NCI-H69 (cell line): ENCODE results near the gene AGAP1.

Experiments used
- DNase-seq: peaks from one replicate; lab custom pipeline; 2025; lab: John Stamatoyannopoulos, UW

Gene AGAP1

DNA sequence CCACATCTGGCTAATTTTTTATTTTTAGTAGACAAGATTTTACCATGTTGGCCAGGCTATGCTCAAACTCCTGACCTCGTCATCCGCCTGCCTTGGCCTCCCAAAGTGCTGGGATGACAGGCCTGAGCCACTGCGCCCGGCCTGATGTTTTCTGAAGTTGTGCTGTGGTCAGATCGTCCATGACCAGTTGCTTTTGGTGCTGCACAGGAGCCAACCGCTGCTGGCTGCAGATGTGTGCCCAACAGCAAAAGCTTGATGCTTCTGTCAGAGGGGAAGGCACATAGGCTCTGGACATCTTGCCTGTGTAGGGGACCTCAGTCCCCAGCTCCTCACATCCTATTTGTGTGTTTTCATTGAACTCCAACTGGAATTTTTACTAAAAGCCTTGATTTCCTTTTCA is 218.3 kb downstream of the AGAP1 start:
- DNase-seq: no peak

GRCh38 chr2:235713189-235713588 is 219.3 kb downstream of the AGAP1 start:
- no peak for DNase-seq

GRCh38 chr2:235715601-235716000 is 221.8 kb downstream of the AGAP1 start:
- DNase-seq: no peak

- peak; percentile 77 for DNase-seq
These were observed 223.1 kb downstream of the AGAP1 start for GRCh38 chr2:235716875-235717496.

GRCh38 chr2:235719146-235719942 is 225.5 kb downstream of the AGAP1 start:
- DNase-seq: no peak

- no peak for DNase-seq
These were observed 227.8 kb downstream of the AGAP1 start for GRCh38 chr2:235721625-235722024.

GRCh38 chr2:235722869-235723268 is 229.0 kb downstream of the AGAP1 start:
- DNase-seq: no peak

- DNase-seq: no peak
These were observed 229.5 kb downstream of the AGAP1 start for GRCh38 chr2:235723371-235723770.

- DNase-seq: no peak
These were observed 230.1 kb downstream of the AGAP1 start for GRCh38 chr2:235723811-235724465.

GRCh38 chr2:235725016-235725489 is 231.2 kb downstream of the AGAP1 start:
- DNase-seq: no peak

- DNase-seq: no peak
These were observed 232.0 kb downstream of the AGAP1 start for GRCh38 chr2:235725841-235726240.

DNA sequence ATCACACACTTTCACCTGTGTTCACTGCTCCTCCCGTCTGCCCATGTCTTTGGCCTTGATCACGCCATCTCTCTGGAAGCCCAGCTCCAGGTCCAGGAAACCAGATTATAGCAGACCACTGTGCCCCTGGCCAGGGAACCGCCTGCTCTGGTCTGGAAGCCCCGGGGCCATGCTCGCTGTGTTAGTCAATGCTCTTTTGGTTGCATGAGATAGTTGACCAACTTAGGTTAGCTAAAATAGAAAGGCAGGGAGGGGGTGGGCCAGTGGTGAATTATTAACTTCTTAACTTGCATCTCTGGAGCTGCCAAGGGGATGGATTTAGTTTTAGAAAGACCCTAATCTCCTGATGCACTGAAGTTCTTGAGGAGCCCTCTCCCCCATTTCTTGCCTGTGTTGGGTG is 232.7 kb downstream of the AGAP1 start:
- no peak for DNase-seq

- DNase-seq: no peak
These were observed 233.3 kb downstream of the AGAP1 start for GRCh38 chr2:235727174-235727573.

GRCh38 chr2:235727891-235728799 is 234.3 kb downstream of the AGAP1 start:
- no peak for DNase-seq

- no peak for DNase-seq
These were observed 235.1 kb downstream of the AGAP1 start for GRCh38 chr2:235728800-235729556.

DNA sequence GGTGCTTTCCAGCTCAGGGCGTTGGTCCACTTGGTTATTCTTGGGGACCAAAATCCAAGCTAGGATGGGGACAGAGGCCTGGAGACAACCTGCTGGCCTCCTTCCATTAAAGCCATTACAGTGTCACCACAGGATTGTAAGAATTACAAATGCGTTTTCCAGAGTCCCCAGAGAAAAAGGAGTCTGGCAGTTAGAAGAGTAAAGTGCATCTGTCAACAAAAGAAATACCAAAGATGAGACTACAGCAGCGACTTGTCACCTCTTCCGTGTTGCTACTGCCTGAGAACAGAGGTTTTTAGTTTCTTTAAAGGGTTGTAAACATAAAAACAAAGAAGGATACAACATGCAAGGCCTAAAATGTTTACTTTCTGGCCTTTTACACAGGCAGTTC is 235.7 kb downstream of the AGAP1 start:
- DNase-seq: no peak

DNA sequence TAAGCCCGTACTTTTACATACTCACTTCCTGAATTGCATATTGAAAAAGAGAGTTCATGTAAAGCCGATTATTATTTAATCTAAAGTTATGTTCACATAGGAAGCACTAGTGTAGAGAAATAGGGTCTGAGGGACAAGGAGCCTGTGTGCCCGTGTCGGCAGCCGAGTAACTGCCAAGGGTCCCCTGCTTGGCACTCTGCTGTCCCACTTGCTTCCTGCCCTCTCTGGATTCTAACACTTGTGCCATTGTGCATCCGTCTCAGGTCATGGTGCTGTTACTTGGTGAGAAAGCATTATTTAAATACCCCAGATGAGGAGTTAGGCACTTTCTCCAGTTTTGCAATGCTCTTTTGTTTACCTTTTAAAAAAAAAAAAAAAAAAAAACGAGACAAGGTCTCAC is 236.3 kb downstream of the AGAP1 start:
- no peak for DNase-seq

GRCh38 chr2:235733761-235734160 is 239.9 kb downstream of the AGAP1 start:
- DNase-seq: no peak

GRCh38 chr2:235734168-235734567 is 240.3 kb downstream of the AGAP1 start:
- no peak for DNase-seq

GRCh38 chr2:235734688-235735231 is 240.9 kb downstream of the AGAP1 start:
- DNase-seq: no peak

- DNase-seq: no peak
These were observed 243.6 kb downstream of the AGAP1 start for GRCh38 chr2:235737396-235737795.
